Right atrium auricular region (tissue), 2 donors: ENCODE measurements around the gene ITIH2. TPM values are rescaled to one million over a fixed set of nuclear protein-coding genes. Genes with fewer than 3 reads are reported as not detected.

Experiments
- DNase-seq: peaks from one replicate; pipeline ENCODE4 v3.0.0-alpha.2; 2019; ENCODE audit warnings: low spot score
- H3K27ac ChIP-seq, 2 donors: fragments of 200-600 bp; sonication (generic); 1 replicate in 1 of 2; 2 replicates in 1 of 2; pipeline ENCODE4 v1.5.1; 2016 to 2019
- H3K27me3 ChIP-seq, 2 donors: fragments of 200-600 bp; sonication (generic); one replicate each; pipeline versions ENCODE4 v1.5.1 to v1.6.0; 2017 to 2019
- H3K36me3 ChIP-seq: fragments of 200-600 bp; sonication (generic); one replicate; pipeline ENCODE4 v1.5.1; 2016
- H3K4me1 ChIP-seq, 2 donors: fragments of 200-600 bp; sonication (generic); one replicate each; pipeline versions ENCODE4 v1.5.1 to v1.6.0; 2017 to 2019
- H3K4me3 ChIP-seq, 2 donors: fragments of 200-600 bp; sonication (generic); 1 replicate in 1 of 2; 2 replicates in 1 of 2; pipeline ENCODE4 v1.5.1; 2017 to 2019; ENCODE audit warnings: mild to moderate bottlenecking in 1 of 2, moderate library complexity in 1 of 2
- H3K9me3 ChIP-seq, 2 donors: fragments of 200-600 bp; sonication (generic); one replicate each; pipeline ENCODE4 v1.5.1; 2019
- CTCF ChIP-seq, 2 donors: fragments of 200-600 bp; sonication (generic); IDR thresholded peaks; one replicate each; pipeline ENCODE4 v1.5.1; 2019; ENCODE audit warnings: antibody characterized with exemption in 2 of 2
- total RNA-seq, 2 donors: library from RNA; depleted of rRNA; stranded (reverse); fragments of >200 nt; gene quantifications; one replicate each; pipeline ENCODE4 v1.1.0, GENCODE V29; 2016

ITIH2 gene
- total RNA-seq, 2 donors from 2014 or later, result not detected

- DNase-seq, result no peak
- H3K4me1 ChIP-seq, result no peaks in the 10 kb centered on the region
- no peak for TF ChIP-seq CTCF (IDR thresholded peaks at IDR 0.05)
- peaks cover 27% of the 10 kb centered on the region for H3K36me3 ChIP-seq
- no peak overlapping the region for H3K4me3 ChIP-seq
- no peaks in the 10 kb centered on the region for H3K27me3 ChIP-seq
- H3K9me3 ChIP-seq, result no peaks in the 10 kb centered on the region
- H3K27ac ChIP-seq, result no peak overlapping the region
Observed at GRCh38 chr10:7750222-7750621, 47.1 kb downstream of the ITIH2 start.

GRCh38 chr10:7752251-7752650 is 49.1 kb downstream of the ITIH2 start:
- Histone ChIP-seq H3K4me3 (no peak overlapping the region), H3K4me1 (no peaks in the 10 kb centered on the region), H3K9me3 (no peaks in the 10 kb centered on the region), H3K36me3 (peaks cover 41% of the 10 kb centered on the region), H3K27me3 (no peaks in the 10 kb centered on the region), H3K27ac (no peak overlapping the region)
- no peak for TF ChIP-seq CTCF (IDR thresholded peaks at IDR 0.05)
- no peak for DNase-seq

GRCh38 chr10:7755103-7755502 is 52.0 kb downstream of the ITIH2 start:
- H3K36me3 ChIP-seq, result peaks cover 63% of the 10 kb centered on the region
- H3K9me3 ChIP-seq, result no peaks in the 10 kb centered on the region
- no peak for DNase-seq
- H3K4me1 ChIP-seq, result no peaks in the 10 kb centered on the region
- no peak overlapping the region for H3K4me3 ChIP-seq
- no peak overlapping the region for H3K27ac ChIP-seq
- H3K27me3 ChIP-seq, result no peaks in the 10 kb centered on the region
- no peak for TF ChIP-seq CTCF (IDR thresholded peaks at IDR 0.05)

GRCh38 chr10:7756360-7756992 is 53.4 kb downstream of the ITIH2 start:
- no peaks in the 10 kb centered on the region for H3K9me3 ChIP-seq
- no peak overlapping the region for H3K4me3 ChIP-seq
- peak; percentile 18 to 53 for TF ChIP-seq CTCF (IDR thresholded peaks at IDR 0.05)
- no peaks in the 10 kb centered on the region for H3K27me3 ChIP-seq
- H3K4me1 ChIP-seq, result no peaks in the 10 kb centered on the region
- DNase-seq, result no peak
- peaks cover 74% of the 10 kb centered on the region for H3K36me3 ChIP-seq
- H3K27ac ChIP-seq, result no peak overlapping the region

- no peak overlapping the region for H3K4me3 ChIP-seq
- no peak for TF ChIP-seq CTCF (IDR thresholded peaks at IDR 0.05)
Observed at GRCh38 chr10:7763929-7764328, 60.8 kb downstream of the ITIH2 start.

GRCh38 chr10:7766241-7766640 is 63.1 kb downstream of the ITIH2 start:
- Histone ChIP-seq H3K9me3 (no peaks in the 10 kb centered on the region), H3K36me3 (peaks cover 58% of the 10 kb centered on the region), H3K4me1 (no peaks in the 10 kb centered on the region), H3K27ac (no peak overlapping the region), H3K4me3 (no peak overlapping the region), H3K27me3 (no peaks in the 10 kb centered on the region)
- DNase-seq, result no peak
- no peak for TF ChIP-seq CTCF (IDR thresholded peaks at IDR 0.05)

More at GRCh38 chr10:7763929-7764328, 60.8 kb downstream of the ITIH2 start:
- Histone ChIP-seq H3K27me3 (no peaks in the 10 kb centered on the region), H3K27ac (no peak overlapping the region), H3K4me1 (no peaks in the 10 kb centered on the region), H3K9me3 (no peaks in the 10 kb centered on the region), H3K36me3 (peaks cover 77% of the 10 kb centered on the region)
- DNase-seq, result no peak
